ENCODE data around the gene TRIB2.
A peak's percentile ranks its signal among the peaks of the same experiment; 100 is the strongest.

The TRIB2 gene

DNA sequence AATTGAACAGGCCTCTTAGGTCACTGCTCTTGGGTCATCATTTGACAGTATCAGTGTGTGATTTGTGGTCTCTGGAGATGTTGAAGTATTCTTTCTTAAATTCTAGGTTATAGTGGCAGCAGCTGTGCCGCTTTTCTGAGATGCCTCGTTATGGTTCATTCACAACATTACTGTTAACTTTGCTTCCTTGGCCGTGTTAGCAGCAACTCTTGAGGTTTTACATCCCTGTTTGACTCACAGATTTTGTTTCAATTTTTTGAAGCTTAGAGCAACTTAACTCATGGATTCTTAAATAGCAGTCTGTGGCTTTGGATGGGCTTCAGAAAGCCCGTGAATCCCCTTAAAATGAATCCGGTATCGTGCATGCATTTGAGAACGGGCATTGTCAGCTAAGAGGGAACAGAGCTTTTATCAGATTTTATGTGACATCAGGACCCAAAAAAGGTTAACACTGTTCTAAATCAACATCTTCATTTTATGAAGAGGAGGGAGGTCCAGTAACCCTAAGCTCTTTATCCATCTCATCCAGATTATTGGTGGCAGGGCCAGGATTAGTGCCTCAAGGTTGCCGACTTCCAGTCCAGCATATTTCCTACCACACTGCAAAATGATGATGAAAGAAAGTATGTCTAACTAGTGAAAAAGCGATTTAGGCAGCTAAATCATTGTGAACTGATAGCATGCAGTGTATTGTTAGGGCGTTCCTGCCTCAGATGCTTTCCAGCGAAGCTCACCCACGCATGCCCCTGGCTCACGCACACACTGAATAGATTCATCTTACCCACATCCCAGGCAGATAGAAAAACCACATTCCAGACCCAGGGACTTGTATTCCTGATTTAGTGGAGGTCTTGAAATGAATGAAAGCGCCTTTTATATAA lies 5.1 kb downstream of the TRIB2 start:
- H4K8ac ChIP-seq (ENCODE audit: low read length): no peak overlapping the region
- H2BK15ac ChIP-seq (ENCODE audit: low read depth, poor library complexity, severe bottlenecking): no peak overlapping the region
- no peaks in the 10 kb centered on the region for H3K27me3 ChIP-seq (ENCODE audit: control insufficient read depth in 1 of 2, insufficient read depth in 1 of 2, low read length in 2 of 2)
- H2BK120ac ChIP-seq (ENCODE audit: low read depth, low read length): no peak overlapping the region
- H3K4ac ChIP-seq (ENCODE audit: low read depth in 1 of 2, low read length in 2 of 2): no peak overlapping the region
- H3K23ac ChIP-seq (ENCODE audit: low read length in 2 of 2): no peak overlapping the region
- H2BK5ac ChIP-seq (ENCODE audit: low read depth, low read length, poor library complexity, severe bottlenecking): no peak overlapping the region
- peaks cover 22% of the 10 kb centered on the region for H3K79me1 ChIP-seq (replicated peaks; ENCODE audit: low read length, poor library complexity, severe bottlenecking)
- H2AFZ ChIP-seq (ENCODE audit: low read depth, low read length): no peak overlapping the region
- H3K4me2 ChIP-seq (ENCODE audit: low read length, poor library complexity, severe bottlenecking): no peak overlapping the region
- no peak overlapping the region for H2AK5ac ChIP-seq (ENCODE audit: low read length, severe bottlenecking)
- peak overlapping the region; percentile 94 for H3K9ac ChIP-seq (ENCODE audit: low read length)
- H3K27ac ChIP-seq (ENCODE audit: low read length, poor library complexity, severe bottlenecking): no peak overlapping the region
- no peak overlapping the region for H4K91ac ChIP-seq (ENCODE audit: low read length)
- DNase-seq: no peak
- peaks cover 5 to 41% of the 10 kb centered on the region in 2 experiments for H3K36me3 ChIP-seq (ENCODE audit: control insufficient read depth in 1 of 2, insufficient read depth in 2 of 2, low read depth in 1 of 2, low read length in 2 of 2)
- H3K4me3 ChIP-seq (ENCODE audit: insufficient read depth in 1 of 2, low read depth in 1 of 2, low read length in 2 of 2): peak overlapping the region in 1 of 2 experiments; percentile 94
- H3K14ac ChIP-seq (ENCODE audit: low read length in 2 of 2): no peak overlapping the region
- peak overlapping the region in 1 of 2 experiments; percentile 69 for H3K18ac ChIP-seq (ENCODE audit: low read depth in 1 of 2, low read length in 2 of 2)
- peak overlapping the region in 1 of 2 experiments; percentile 70 for H2BK12ac ChIP-seq (ENCODE audit: low read length in 2 of 2)
- 82% methylated on average over 13 of the region's 14 CpGs for WGBS
- no peaks in the 10 kb centered on the region for H3K9me3 ChIP-seq (ENCODE audit: control insufficient read depth, low read length)
- H3K4me1 ChIP-seq (ENCODE audit: control insufficient read depth, insufficient read depth, low read depth, low read length): peaks cover 16% of the 10 kb centered on the region

DNA sequence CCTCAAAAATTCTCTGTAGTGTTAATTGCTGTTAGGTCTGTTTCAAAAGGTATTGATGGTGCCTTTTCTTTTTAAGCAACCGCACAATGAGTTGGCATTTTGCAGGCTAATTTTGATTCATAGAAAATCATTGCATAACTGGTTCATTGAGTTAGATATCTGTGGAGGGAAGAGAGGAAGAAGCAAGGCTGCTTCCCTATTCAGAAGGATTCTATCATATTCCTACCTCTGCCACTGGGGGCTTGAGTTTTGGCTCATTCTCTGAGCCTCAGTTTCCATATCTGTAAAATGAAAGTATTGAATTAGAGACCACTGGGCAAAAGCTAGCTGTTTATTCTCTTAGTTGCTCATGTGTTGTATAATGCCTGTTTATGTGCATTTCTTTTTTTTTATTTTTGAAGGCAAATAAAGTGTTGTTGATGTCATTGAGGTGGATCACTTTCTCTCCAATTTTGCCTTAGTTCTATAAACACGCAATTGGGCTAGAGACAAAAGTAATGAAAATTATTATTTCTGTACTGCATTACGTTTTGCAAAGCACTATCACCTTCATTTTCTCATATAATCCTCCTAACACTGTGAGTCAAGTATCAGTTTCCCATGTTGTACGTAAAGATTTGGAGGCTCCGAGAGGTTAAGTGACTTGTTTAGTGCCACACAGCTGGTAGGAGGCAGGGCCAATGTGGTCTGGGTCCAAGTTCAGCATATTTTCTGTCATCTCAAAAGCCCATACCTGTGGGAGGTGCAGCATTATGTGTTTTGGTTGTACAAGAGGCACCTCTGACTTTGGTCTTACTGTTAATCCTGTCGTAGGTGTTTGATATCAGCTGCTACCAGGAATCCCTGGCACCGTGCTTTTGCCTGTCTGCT lies 5.9 kb downstream of the TRIB2 start:
- Histone ChIP-seq H2BK15ac (ENCODE audit: low read depth, poor library complexity, severe bottlenecking) (no peak overlapping the region), H3K4me1 (ENCODE audit: control insufficient read depth, insufficient read depth, low read depth, low read length) (peaks cover 21% of the 10 kb centered on the region)

DNA sequence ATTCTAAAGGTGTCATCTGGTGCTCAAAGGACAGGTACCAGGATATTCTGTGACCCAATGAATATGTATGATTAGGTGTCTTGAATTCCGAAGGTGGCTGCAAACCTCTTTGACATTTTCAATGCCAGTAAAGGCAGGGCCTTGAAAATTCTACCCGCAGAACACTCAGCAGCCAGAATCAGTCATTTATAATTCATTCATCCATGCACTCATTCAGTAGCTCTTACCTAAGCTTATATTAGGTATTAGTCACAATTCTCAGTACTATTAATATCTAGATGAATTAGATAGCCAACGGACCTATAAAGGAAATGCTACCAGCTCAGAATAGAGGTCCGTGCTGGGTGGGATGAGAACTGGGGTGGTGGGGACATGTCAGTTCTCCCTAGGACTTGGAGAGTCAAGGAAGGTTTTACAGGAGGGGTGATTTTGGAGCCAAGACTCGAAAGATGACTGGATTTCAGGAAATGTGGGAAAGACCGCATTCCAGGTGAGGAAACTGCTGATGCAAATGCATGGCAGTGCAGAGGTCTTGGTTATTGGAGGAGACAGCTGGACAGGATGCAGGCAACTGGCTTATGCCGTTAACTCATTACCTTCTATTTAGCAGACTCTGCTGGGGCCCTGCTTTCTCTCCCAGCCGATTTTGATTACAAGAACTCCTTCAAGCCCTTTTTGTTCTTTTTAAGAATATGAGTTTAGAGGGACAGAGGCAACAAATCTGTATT lies 7.2 kb downstream of the TRIB2 start:
- H3K18ac ChIP-seq (ENCODE audit: low read depth in 1 of 2, low read length in 2 of 2): no peak overlapping the region
- 99% methylated on average over 6 of the region's 8 CpGs for WGBS

More for the DNA sequence above, 5.9 kb downstream of the TRIB2 start:
- peak overlapping the region in 1 of 2 experiments; percentile 34 for H3K4me3 ChIP-seq (ENCODE audit: insufficient read depth in 1 of 2, low read depth in 1 of 2, low read length in 2 of 2)
- no peak for DNase-seq
- no peaks in the 10 kb centered on the region for H3K9me3 ChIP-seq (ENCODE audit: control insufficient read depth, low read length)
- no peak overlapping the region for H2BK12ac ChIP-seq (ENCODE audit: low read length in 2 of 2)
- H2BK120ac ChIP-seq (ENCODE audit: low read depth, low read length): no peak overlapping the region
- peaks cover 7 to 49% of the 10 kb centered on the region in 2 experiments for H3K36me3 ChIP-seq (ENCODE audit: control insufficient read depth in 1 of 2, insufficient read depth in 2 of 2, low read depth in 1 of 2, low read length in 2 of 2)
- H3K27me3 ChIP-seq (ENCODE audit: control insufficient read depth in 1 of 2, insufficient read depth in 1 of 2, low read length in 2 of 2): no peaks in the 10 kb centered on the region
- no peak overlapping the region for H2AFZ ChIP-seq (ENCODE audit: low read depth, low read length)
- WGBS: 97% methylated on average over 5 of the region's 7 CpGs
- H4K91ac ChIP-seq (ENCODE audit: low read length): no peak overlapping the region
- H3K14ac ChIP-seq (ENCODE audit: low read length in 2 of 2): no peak overlapping the region
- no peak overlapping the region for H2AK5ac ChIP-seq (ENCODE audit: low read length, severe bottlenecking)
- peaks cover 26% of the 10 kb centered on the region for H3K79me1 ChIP-seq (replicated peaks; ENCODE audit: low read length, poor library complexity, severe bottlenecking)
- no peak overlapping the region for H3K23ac ChIP-seq (ENCODE audit: low read length in 2 of 2)
- no peak overlapping the region for H3K4ac ChIP-seq (ENCODE audit: low read depth in 1 of 2, low read length in 2 of 2)
- H4K8ac ChIP-seq (ENCODE audit: low read length): no peak overlapping the region
- no peak overlapping the region for H2BK5ac ChIP-seq (ENCODE audit: low read depth, low read length, poor library complexity, severe bottlenecking)
- no peak overlapping the region for H3K27ac ChIP-seq (ENCODE audit: low read length, poor library complexity, severe bottlenecking)
- H3K9ac ChIP-seq (ENCODE audit: low read length): no peak overlapping the region
- H3K18ac ChIP-seq (ENCODE audit: low read depth in 1 of 2, low read length in 2 of 2): no peak overlapping the region
- H3K4me2 ChIP-seq (ENCODE audit: low read length, poor library complexity, severe bottlenecking): no peak overlapping the region

More for the DNA sequence above, 7.2 kb downstream of the TRIB2 start:
- Histone ChIP-seq H2BK15ac (ENCODE audit: low read depth, poor library complexity, severe bottlenecking) (no peak overlapping the region), H2BK5ac (ENCODE audit: low read depth, low read length, poor library complexity, severe bottlenecking) (no peak overlapping the region), H3K4me3 (ENCODE audit: insufficient read depth in 1 of 2, low read depth in 1 of 2, low read length in 2 of 2) (no peak overlapping the region), H3K4ac (ENCODE audit: low read depth in 1 of 2, low read length in 2 of 2) (no peak overlapping the region), H3K36me3 (ENCODE audit: control insufficient read depth in 1 of 2, insufficient read depth in 2 of 2, low read depth in 1 of 2, low read length in 2 of 2) (peaks cover 11 to 61% of the 10 kb centered on the region in 2 experiments), H3K79me1 (replicated peaks; ENCODE audit: low read length, poor library complexity, severe bottlenecking) (peaks cover 29% of the 10 kb centered on the region), H3K4me1 (ENCODE audit: control insufficient read depth, insufficient read depth, low read depth, low read length) (peaks cover 17% of the 10 kb centered on the region), H3K27ac (ENCODE audit: low read length, poor library complexity, severe bottlenecking) (no peak overlapping the region), H2AFZ (ENCODE audit: low read depth, low read length) (no peak overlapping the region), H4K91ac (ENCODE audit: low read length) (no peak overlapping the region), H3K9ac (ENCODE audit: low read length) (no peak overlapping the region), H3K4me2 (ENCODE audit: low read length, poor library complexity, severe bottlenecking) (no peak overlapping the region), H2AK5ac (ENCODE audit: low read length, severe bottlenecking) (no peak overlapping the region), H3K14ac (ENCODE audit: low read length in 2 of 2) (no peak overlapping the region), H3K23ac (ENCODE audit: low read length in 2 of 2) (no peak overlapping the region), H4K8ac (ENCODE audit: low read length) (no peak overlapping the region), H2BK12ac (ENCODE audit: low read length in 2 of 2) (no peak overlapping the region), H3K9me3 (ENCODE audit: control insufficient read depth, low read length) (no peaks in the 10 kb centered on the region), H3K27me3 (ENCODE audit: control insufficient read depth in 1 of 2, insufficient read depth in 1 of 2, low read length in 2 of 2) (no peaks in the 10 kb centered on the region), H2BK120ac (ENCODE audit: low read depth, low read length) (no peak overlapping the region)
- DNase-seq: no peak
